Posterior cingulate gyrus (tissue), 11 donors: ENCODE data around the gene ITPRIP.

Experiments
- DNase-seq, 10 donors: peaks; one replicate each; pipeline versions ENCODE4 v3.0.0 to v3.0.0-alpha.2; 2020 to 2021; ENCODE audit warnings: mixed read lengths in 3 of 10
- intact Hi-C: fragments of 100-400 bp; cut with DNase I; formaldehyde crosslinking; loops from one replicate; pipeline ENCODE4 v1.15.1; 2023

ITPRIP gene

GRCh38 chr10:104262055-104262454 lies 76.2 kb downstream of the ITPRIP start:
- intact Hi-C loops, result no loop called here
- no peak for DNase-seq

GRCh38 chr10:104260775-104261115 lies 77.5 kb downstream of the ITPRIP start:
- no peak for DNase-seq
- intact Hi-C loops, result no loop called here

- intact Hi-C loops, result no loop called here
- no peak for DNase-seq
Observed at GRCh38 chr10:104259999-104260774, 78.1 kb downstream of the ITPRIP start.
